Thyroid gland (tissue), 4 donors: ENCODE measurements around the gene ELFN1. TPM values are rescaled to one million over a fixed set of nuclear protein-coding genes. Genes with fewer than 3 reads are reported as not detected.
"Not testable (repeated sequence)": the region's sequence is repeated elsewhere in the genome, so short reads cannot be mapped to it uniquely, and the experiment has no call there.

Source experiments
- DNase-seq, 2 donors: peaks; one replicate each; pipeline ENCODE4 v3.0.0-alpha.2; 2019
- H3K27ac ChIP-seq, 3 donors: fragments of 200-600 bp; sonication (generic); 1 replicate in 2 of 3; 2 replicates in 1 of 3; pipeline ENCODE4 v1.5.1; 2016 to 2019; ENCODE audit warnings: mild to moderate bottlenecking in 1 of 3, moderate library complexity in 1 of 3
- H3K27me3 ChIP-seq: fragments of 200-600 bp; sonication (generic); one replicate; pipeline ENCODE4 v1.5.1; 2019
- H3K36me3 ChIP-seq, 2 donors: fragments of 200-600 bp; sonication (generic); one replicate each; pipeline ENCODE4 v1.5.1; 2016 to 2019
- H3K4me1 ChIP-seq, 2 donors: fragments of 200-600 bp; sonication (generic); one replicate each; pipeline ENCODE4 v1.5.1; 2017 to 2019
- H3K4me3 ChIP-seq, 3 donors: fragments of 200-600 bp; sonication (generic); replicated peaks in 1 of 3; 1 replicate in 2 of 3; 2 replicates in 1 of 3; pipeline ENCODE4 v1.5.1; 2016; ENCODE audit warnings: mild to moderate bottlenecking in 1 of 3
- H3K9me3 ChIP-seq: fragments of 200-600 bp; sonication (generic); one replicate; pipeline ENCODE4 v1.5.1; 2017
- CTCF ChIP-seq, 6 experiments: fragments of 200-600 bp in 3 of 6; fragments of 450-650 bp in 3 of 6; sonication (generic) in 3 of 6; IDR thresholded peaks; one replicate each; pipeline ENCODE4 v1.5.1; 2016 to 2019; ENCODE audit warnings: antibody characterized with exemption in 6 of 6, mild to moderate bottlenecking in 2 of 6, inconsistent platforms in 1 of 6, moderate library complexity in 1 of 6
- POLR2A ChIP-seq, 2 donors: fragments of 450-650 bp; IDR thresholded peaks; one replicate each; pipeline ENCODE4 v1.6.1; 2017; ENCODE audit warnings: antibody characterized with exemption in 2 of 2, mild to moderate bottlenecking in 2 of 2, moderate library complexity in 1 of 2
- WGBS, 2 donors: methylation state at CpG; one replicate each; pipeline ENCODE4 v1.1.5; 2017; 5-methylcytosine and 5-hydroxymethylcytosine counted together
- intact Hi-C: fragments of 100-400 bp; cut with DNase I; formaldehyde crosslinking; loops from one replicate; pipeline ENCODE4 v1.15.1; 2023
- total RNA-seq, 4 donors: library from RNA; depleted of rRNA; stranded (reverse); fragments of >200 nt; gene quantifications; one replicate each; pipeline ENCODE4 v1.2.3, GENCODE V29; 2016

ELFN1 gene
- total RNA-seq, 4 donors from 2014 or later = 0.11 to 0.96 (median 0.54) TPM

DNA sequence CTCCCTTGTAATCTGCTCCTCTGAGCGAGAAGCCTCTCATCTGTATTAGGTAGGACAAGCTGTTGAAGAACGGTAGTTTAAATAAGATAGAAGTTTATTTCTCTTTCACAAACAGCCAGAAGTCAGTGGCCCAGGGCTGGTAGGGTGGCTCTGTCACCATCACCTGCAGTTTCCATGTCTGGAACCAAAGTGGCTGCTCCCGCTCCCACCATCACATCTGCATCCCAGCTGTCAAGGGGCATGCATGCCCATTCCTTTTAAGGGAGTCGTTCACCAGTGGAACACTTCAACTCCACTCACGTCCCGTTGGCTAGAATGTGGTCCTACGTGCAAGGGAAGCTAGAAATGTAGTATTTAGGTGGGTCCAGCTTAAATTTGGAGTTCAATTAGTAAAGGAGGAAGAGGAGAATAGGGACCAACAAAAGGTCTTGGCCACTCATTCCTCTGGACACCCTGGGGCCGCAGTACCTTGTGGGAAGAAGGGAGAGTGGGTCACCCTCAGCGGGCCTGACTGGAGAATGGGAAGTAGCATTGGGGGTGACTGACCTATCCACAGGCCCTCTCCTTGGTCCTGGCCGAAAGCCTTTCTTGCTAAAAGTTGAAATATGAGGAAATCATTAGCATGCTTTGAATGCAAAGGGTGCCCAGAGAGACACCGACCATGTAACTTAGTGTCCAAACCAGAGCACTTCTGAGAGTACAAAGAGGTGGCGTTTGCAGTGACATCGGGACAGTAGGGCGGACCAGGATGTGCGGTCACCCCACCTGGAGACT, 48.0 kb downstream of the ELFN1 start:
- Histone ChIP-seq H3K27ac (no peak overlapping the region), H3K27me3 (no peaks in the 10 kb centered on the region), H3K4me3 (no peak overlapping the region), H3K9me3 (no peaks in the 10 kb centered on the region), H3K4me1 (peaks cover 7 to 8% of the 10 kb centered on the region in 2 donors), H3K36me3 (no peaks in the 10 kb centered on the region)
- 92 to 94% methylated on average over 14 to 15 of the region's 15 CpGs for WGBS, 2 donors
- TF ChIP-seq POLR2A (IDR thresholded peaks at IDR 0.05) (no peak), CTCF (IDR thresholded peaks at IDR 0.05) (no peak)
- DNase-seq = no peak
- intact Hi-C loops = no loop called here

DNA sequence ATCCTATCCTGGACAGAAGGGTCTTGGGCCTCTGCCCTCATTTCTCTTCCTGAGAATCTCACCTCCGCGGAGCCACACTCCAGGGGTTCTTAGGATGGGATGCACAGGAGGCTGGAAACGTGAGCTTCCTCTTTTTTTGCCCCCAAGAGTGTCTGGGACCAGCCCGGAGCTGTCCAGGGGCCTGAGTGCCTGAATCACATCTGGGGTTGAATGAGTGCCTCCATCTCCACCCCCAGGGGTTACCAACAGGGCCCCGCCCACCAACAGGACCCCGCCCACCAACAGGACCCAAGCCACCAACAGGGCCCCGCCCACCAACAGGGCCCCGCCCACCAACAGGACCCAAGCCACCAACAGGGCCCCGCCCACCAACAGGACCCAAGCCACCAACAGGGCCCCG, 48.8 kb downstream of the ELFN1 start:
- H3K9me3 ChIP-seq, H3K27ac ChIP-seq, intact Hi-C loops, H3K4me3 ChIP-seq, H3K27me3 ChIP-seq, H3K36me3 ChIP-seq, DNase-seq, H3K4me1 ChIP-seq: not testable (repeated sequence)
- 69 to 75% methylated on average over 4 of the region's 10 CpGs for WGBS, 2 donors

DNA sequence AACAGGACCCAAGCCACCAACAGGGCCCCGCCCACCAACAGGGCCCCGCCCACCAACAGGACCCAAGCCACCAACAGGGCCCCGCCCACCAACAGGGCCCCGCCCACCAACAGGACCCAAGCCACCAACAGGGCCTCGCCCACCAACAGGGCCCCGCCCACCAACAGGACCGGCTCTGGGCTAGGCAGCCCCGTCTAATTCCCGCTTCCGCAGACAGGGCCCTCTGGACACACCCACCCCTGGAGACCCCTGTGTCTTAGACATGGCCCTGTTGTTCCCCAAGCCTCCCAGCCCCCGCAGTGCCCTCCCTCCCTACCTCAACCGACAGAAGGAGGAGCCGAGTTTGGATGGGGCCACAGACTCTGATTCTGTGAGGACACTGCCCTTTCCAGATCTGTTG, 49.2 kb downstream of the ELFN1 start:
- H3K27me3 ChIP-seq, intact Hi-C loops, H3K9me3 ChIP-seq, H3K27ac ChIP-seq, H3K4me3 ChIP-seq, DNase-seq, H3K36me3 ChIP-seq, H3K4me1 ChIP-seq: not testable (repeated sequence)
- 33 to 59% methylated on average over 2 to 6 of the region's 13 CpGs for WGBS, 2 donors

DNA sequence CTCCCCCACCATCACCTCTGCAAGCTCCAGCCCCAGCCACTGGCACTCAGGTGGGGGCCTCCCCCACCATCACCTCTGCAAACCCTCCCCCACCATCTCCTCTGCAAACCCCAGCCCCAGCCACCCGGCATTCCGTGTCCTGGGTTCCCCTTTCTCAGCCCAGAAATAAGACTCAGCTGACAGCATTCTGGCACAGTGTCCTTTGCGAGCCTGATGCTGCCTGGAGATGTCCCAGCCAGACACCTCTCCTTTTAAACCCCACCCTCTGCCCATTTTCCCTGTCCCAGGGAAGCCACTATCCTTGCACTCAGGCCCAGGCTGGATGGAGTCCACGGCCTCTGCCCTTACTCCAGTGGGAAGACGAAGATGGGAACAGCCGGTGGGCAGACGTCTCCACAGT, 49.8 kb downstream of the ELFN1 start:
- Histone ChIP-seq H3K27ac (no peak overlapping the region), H3K4me3 (no peak overlapping the region), H3K4me1 (no peaks in the 10 kb centered on the region), H3K9me3 (no peaks in the 10 kb centered on the region), H3K36me3 (no peaks in the 10 kb centered on the region), H3K27me3 (no peaks in the 10 kb centered on the region)
- no peak for DNase-seq
- WGBS, 2 donors = 73 to 81% methylated on average over 5 to 7 of the region's 7 CpGs
- TF ChIP-seq POLR2A (IDR thresholded peaks at IDR 0.05) = no peak
- TF ChIP-seq CTCF (IDR thresholded peaks at IDR 0.05) = no peak
- intact Hi-C loops = no loop called here

DNA sequence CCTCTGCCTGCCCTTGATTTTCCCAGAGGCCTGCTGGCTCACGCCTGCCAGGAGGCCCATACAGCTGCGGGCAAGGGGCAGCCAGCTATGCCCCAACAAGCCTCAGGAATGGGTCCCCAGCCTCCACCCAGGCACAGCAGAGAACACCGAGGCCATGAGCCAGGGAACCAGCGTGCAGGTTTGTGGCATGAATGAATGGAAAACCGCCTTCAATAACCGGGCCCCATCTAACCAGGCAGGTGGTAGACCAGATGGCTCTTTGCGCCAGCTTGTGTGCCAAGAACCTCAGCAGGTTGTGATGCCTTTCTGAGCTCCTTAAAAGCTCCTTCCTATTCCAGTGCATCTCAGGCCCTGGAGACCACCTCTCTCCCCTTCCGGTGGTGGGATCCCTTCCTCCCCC, 50.2 kb downstream of the ELFN1 start:
- TF ChIP-seq POLR2A (IDR thresholded peaks at IDR 0.05) (no peak), CTCF (IDR thresholded peaks at IDR 0.05) (no peak)
- Histone ChIP-seq H3K4me3 (no peak overlapping the region), H3K36me3 (no peaks in the 10 kb centered on the region), H3K9me3 (no peaks in the 10 kb centered on the region), H3K4me1 (peaks cover 0 to 3% of the 10 kb centered on the region in 2 donors), H3K27ac (no peak overlapping the region), H3K27me3 (no peaks in the 10 kb centered on the region)
- 75 to 89% methylated on average over 5 to 8 of the region's 8 CpGs for WGBS, 2 donors
- DNase-seq = no peak
- intact Hi-C loops = no loop called here

- no peak overlapping the region for H3K4me3 ChIP-seq
- intact Hi-C loops = no loop called here
- no peak overlapping the region for H3K27ac ChIP-seq
- WGBS, 2 donors = 63 to 78% methylated on average over 10 to 13 of the region's 14 CpGs
- H3K4me1 ChIP-seq = peaks cover 0 to 6% of the 10 kb centered on the region in 2 donors
- no peaks in the 10 kb centered on the region for H3K9me3 ChIP-seq
- TF ChIP-seq CTCF (IDR thresholded peaks at IDR 0.05) (no peak), POLR2A (IDR thresholded peaks at IDR 0.05) (no peak)
- H3K27me3 ChIP-seq = no peaks in the 10 kb centered on the region
- DNase-seq = no peak
- H3K36me3 ChIP-seq = no peaks in the 10 kb centered on the region
Observed at GRCh38 chr7:1721047-1721690, 51.1 kb downstream of the ELFN1 start.
